Stimulated activated CD4-positive, alpha-beta T cell treated with anti-CD3 and anti-CD28 coated beads, Interleukin-1b, Interleukin-23, amount 100 ng/mL, for 1 hour (primary cell): Measurements from ENCODE around the gene CDCA3.

Experiments
- DNase-seq, 2 donors: peaks; one replicate each; pipeline ENCODE4 v3.0.0-alpha.2; 2020; ENCODE audit warnings: low read depth in 2 of 2

CDCA3 gene

GRCh38 chr12:6852651-6853354 is 1.7 kb upstream of the CDCA3 start:
- peak in 1 of 2 donors; percentile 42 for DNase-seq

- DNase-seq = peak; percentile 88 to 94
Observed at GRCh38 chr12:6851921-6852650, 1.0 kb upstream of the CDCA3 start, which contains the start of gene USP5. USP5 (plus strand) TSS chr12:6852150; CDS start chr12:6852180, 30 bp downstream.

- DNase-seq = no peak
Observed at GRCh38 chr12:6850796-6851152, 312 bp downstream of the CDCA3 start.

GRCh38 chr12:6849976-6850560 is 1.0 kb downstream of the CDCA3 start:
- no peak for DNase-seq

- DNase-seq = no peak
Observed at GRCh38 chr12:6849427-6849826, 1.7 kb downstream of the CDCA3 start.

GRCh38 chr12:6847676-6848075 is 3.4 kb downstream of the CDCA3 start:
- DNase-seq = no peak

- no peak for DNase-seq
Observed at GRCh38 chr12:6846316-6846869, 4.7 kb downstream of the CDCA3 start.

GRCh38 chr12:6845395-6845794 is 5.7 kb downstream of the CDCA3 start:
- no peak for DNase-seq

GRCh38 chr12:6843118-6843902 is 7.8 kb downstream of the CDCA3 start:
- DNase-seq = no peak

GRCh38 chr12:6842075-6842474 is 9.0 kb downstream of the CDCA3 start:
- DNase-seq = no peak

- DNase-seq = no peak
Observed at GRCh38 chr12:6840761-6841515, 10.1 kb downstream of the CDCA3 start, which contains the start of gene GNB3. GNB3 (plus strand) TSS chr12:6840925; CDS start chr12:6841288, 363 bp downstream.

- DNase-seq = no peak
Observed at GRCh38 chr12:6840330-6840729, 10.8 kb downstream of the CDCA3 start.

- no peak for DNase-seq
Observed at GRCh38 chr12:6839482-6840201, 11.4 kb downstream of the CDCA3 start.

- DNase-seq = no peak
Observed at GRCh38 chr12:6838854-6839253, 12.2 kb downstream of the CDCA3 start.

GRCh38 chr12:6837370-6838060 is 13.6 kb downstream of the CDCA3 start:
- DNase-seq = no peak

- no peak for DNase-seq
Observed at GRCh38 chr12:6836851-6837250, 14.2 kb downstream of the CDCA3 start.

GRCh38 chr12:6834873-6835272 is 16.2 kb downstream of the CDCA3 start:
- DNase-seq = no peak

GRCh38 chr12:6834254-6834653 is 16.8 kb downstream of the CDCA3 start:
- DNase-seq = no peak

- no peak for DNase-seq
Observed at GRCh38 chr12:6833189-6833890, 17.7 kb downstream of the CDCA3 start.
